Stimulated activated CD8-positive, alpha-beta memory T cell treated with anti-CD3 and anti-CD28 coated beads, Interleukin-2, amount 100 ng/mL, for 1 hour (primary cell): ENCODE results near the gene GLB1L3.
"Not testable (repeated sequence)": the region's sequence is repeated elsewhere in the genome, so short reads cannot be mapped to it uniquely, and the experiment has no call there.

ENCODE experiments used
- DNase-seq, 2 donors: peaks; one replicate each; pipeline ENCODE4 v3.0.0-alpha.2; 2020; ENCODE audit warnings: low read depth in 2 of 2

GLB1L3 gene

DNA sequence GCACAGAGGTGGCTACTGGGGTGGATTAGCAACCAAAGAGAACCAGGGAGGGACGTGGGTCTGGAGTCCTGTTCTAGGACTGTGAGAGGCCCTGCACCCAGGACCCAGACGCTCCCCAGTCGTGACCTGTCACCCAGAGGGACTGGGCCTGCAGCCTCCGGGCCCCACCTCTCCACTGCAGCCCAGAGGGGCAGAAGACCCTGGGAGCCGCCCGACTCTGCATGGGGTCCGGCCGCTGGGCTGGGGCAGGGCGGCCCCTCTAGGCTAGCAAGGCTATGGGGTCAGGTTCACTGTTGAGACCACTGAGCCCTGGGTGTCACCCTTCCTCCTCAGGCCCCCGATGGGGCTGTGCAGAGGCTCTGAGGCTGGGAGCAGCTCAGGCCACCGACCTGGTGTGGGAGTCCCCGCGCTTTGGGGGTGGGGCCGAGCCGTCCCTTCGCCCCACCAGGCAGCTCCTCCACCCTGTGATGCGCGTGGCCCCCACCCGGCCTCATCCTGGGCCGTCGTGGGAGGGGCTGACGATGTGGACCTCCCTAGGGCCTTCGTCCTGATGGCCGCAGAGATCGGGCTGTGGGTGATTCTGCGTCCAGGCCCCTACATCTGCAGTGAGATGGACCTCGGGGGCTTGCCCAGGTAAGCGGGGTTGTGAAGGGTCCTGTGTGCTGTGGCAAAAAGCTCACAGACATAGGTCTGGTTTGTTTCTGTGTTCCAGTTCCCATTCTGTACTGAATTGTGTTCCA lies 68.5 kb downstream of the GLB1L3 start:
- not testable (repeated sequence) for DNase-seq

DNA sequence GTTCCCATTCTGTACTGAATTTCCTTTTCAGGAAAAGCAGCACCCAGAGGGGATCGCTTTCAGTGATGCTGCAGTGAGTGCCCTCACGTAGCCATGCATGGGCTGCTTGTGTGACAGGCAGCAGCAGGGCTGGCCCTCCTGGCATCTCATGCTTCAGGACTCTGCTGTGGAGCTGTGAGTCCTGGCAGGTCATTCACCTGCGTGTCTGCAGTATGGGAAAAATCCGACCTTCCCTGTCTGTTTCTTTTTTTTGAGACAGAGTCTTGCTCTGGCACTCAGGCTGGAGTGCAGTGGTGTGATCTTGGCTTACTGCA lies 69.0 kb downstream of the GLB1L3 start:
- no peak for DNase-seq

GRCh38 chr11:134346101-134346975 lies 70.2 kb downstream of the GLB1L3 start:
- no peak for DNase-seq

DNA sequence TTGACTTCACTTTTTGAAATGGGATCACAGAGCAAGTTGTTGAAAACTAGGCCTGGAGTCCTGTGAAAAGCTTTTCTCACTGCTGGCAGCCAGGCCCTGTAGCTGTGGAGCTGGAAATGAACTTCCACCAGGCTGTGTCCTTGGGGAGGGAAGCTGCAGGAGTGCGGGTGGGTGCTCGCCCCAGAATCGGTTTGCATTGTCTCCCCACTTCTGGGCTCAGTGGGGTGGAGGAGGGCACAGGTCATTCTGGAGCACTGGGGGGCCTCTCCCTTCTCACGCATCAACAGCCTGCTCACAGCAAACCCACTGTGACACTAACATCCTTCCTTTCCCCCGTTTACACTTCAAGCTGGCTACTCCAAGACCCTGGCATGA lies 70.8 kb downstream of the GLB1L3 start:
- DNase-seq, result no peak

GRCh38 chr11:134347441-134347840 lies 71.3 kb downstream of the GLB1L3 start:
- no peak for DNase-seq

- no peak for DNase-seq
These were observed 73.1 kb downstream of the GLB1L3 start for GRCh38 chr11:134349109-134349801.

GRCh38 chr11:134349802-134350355 lies 73.7 kb downstream of the GLB1L3 start:
- DNase-seq, result no peak

DNA sequence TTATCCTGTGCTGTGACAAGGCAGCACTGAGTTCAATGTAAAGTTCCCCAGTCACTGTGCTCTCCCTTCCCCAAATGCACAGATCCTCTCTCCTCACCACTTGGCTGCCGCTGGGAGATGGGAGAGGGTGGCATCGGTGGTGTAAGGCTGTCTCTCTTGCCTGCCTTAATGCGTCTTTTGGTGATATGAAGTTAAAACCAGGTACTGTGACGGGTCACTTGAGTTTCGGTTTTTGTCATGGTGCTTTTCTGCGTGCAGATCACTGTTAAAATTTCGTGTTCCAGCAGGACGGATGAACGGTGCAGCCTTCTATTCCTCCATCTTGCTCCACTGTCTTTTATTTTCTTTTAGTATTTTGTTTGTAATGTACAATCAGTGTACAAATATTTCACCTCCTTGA lies 74.2 kb downstream of the GLB1L3 start:
- no peak for DNase-seq

GRCh38 chr11:134352111-134352510 lies 75.9 kb downstream of the GLB1L3 start:
- DNase-seq, result no peak

DNA sequence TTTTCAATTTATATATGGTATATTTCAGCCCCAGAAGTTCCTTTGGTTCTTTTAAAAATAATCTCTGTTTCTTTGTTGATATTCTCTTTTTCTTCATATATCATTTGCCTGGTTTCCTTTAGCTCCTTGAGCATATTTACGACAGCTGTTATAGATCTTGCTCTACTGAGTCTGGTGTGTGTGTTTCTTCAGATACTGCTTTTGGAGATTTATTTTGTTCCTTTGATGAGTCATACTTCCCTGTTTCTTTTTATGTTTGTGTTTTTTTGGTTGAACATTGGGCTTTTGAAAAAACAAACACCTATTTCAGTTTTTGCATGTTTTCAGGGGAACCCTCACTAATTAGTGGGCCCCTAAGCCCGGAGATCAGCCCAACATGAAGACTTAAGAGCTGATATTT lies 79.0 kb downstream of the GLB1L3 start:
- no peak for DNase-seq

- no peak for DNase-seq
These were observed 79.5 kb downstream of the GLB1L3 start for GRCh38 chr11:134355656-134356055.

DNA sequence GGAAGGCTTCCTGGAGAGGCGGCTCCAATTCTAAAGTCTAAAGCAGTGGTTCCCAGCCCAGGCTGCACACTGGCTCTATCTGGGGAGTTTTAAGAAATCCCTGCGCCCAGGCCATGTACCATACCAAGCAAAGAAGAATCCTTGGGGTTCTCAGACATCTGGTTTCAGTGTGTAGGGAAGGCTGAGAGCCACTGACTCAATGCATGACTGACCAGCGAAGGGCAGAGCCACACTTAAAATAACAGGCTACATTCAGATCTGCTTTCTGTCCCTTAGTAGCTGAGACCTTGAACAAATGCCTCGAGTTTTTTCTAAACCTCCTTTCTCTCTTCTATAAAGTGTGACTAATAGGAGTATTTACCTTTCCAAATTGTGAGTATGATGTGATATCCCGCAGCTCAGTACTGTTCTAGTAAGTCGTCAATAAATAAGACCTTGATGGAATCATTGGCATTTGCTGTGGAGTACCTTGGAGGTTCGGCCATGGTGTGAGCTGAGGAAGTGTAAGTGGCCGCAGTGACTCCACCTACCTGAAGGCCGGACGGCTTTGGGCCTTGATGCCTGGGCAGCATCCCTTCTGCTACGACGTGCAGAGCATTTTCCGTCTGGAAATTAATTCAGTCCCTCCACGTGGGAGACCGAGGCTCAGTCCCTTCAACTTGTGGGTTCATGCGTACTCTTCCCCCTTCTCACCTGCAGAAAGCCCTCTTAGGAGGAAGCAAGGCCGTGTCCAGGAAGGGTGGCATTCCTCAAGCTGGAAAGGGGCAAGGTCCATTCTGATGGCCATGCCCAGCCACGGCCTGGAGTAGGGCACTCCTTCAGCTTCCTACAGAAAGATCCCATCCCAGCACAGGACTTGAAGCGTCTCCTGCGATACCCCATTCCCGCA lies 80.7 kb downstream of the GLB1L3 start:
- no peak for DNase-seq

DNA sequence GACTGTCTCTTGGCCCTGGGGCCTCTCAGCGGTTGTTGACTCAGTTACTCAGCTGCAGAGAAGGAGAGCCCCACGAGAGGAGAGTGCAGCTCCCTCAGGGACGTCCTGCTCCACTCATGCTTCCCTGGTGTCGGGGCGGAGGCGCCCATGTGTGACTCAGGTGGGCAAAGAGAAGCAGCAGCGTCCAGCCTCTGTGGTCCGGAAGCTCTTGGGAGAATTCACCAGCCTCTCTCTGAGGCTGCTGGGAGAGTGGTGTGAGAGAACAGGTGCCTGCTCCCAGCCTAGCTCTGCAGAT lies 81.3 kb downstream of the GLB1L3 start:
- no peak for DNase-seq

GRCh38 chr11:134358165-134358855 lies 82.1 kb downstream of the GLB1L3 start:
- no peak for DNase-seq

DNA sequence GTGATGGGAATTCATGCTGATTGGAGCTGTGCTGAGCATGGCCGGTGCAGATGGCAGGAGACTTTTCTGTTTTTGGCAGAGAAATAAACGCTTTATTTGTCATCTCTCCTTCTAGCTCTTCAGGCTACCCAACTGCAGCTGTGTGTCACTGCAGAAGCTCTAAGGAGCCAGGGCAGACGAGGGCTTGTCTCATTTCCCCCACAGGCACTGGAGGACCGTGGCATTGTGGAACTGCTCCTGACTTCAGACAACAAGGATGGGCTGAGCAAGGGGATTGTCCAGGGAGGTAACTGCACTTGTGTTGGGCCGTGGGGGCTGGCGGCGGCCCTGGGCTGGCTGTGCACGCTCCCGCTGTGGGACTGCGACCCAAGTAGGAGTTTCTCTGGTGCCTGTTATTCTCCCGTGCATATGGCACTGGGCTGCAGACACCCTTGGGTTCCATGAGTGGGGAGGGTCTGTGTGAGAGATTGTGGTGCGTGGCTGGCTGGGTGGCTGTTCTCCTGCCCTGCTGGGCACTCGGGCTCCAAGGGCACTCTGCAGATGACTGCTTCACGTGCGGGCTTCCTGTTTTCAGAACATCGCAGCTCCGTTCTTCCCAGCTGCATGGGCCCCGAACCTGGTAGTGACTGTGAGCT lies 82.8 kb downstream of the GLB1L3 start:
- DNase-seq, result no peak

- no peak for DNase-seq
These were observed 83.5 kb downstream of the GLB1L3 start for GRCh38 chr11:134359646-134360045.

DNA sequence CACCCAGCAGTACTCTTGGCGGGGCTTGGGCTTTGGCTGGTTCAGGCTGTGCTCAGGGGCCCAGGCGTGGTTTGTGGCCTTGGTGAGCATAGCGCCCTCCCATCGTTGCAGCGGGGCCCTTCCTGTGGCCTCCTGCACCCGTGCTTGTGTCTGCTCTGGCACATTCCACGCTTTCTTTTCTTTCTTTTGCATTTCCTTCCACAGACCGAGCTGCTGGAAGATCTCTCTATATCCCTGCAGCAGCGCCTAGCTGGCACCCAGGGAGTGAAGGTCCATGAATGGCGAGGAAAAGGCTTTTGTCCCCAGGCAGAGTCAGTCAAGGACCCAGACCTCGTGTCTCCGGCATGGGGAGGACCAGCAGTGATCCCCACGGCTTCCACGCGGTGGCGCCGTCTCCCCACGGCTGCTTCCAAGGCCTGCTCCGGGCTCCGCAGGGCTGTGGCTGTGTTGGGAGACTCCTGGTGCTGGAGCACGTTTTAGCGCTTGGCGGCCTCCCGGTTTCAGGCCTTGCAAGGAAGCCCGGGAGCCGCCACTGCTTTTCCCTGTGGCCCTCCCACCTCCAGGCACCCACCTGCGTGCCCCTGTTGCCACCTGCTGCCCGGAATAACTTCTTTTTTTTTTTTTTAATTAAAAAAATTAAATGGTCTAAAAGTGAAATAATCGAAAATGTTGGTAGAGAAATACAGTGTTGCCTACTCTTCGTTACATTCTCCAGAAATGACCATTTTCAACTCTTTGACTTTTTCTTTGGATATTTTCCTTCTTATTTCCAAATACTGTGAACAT lies 84.1 kb downstream of the GLB1L3 start:
- DNase-seq, result peak; percentile 37 to 51

DNA sequence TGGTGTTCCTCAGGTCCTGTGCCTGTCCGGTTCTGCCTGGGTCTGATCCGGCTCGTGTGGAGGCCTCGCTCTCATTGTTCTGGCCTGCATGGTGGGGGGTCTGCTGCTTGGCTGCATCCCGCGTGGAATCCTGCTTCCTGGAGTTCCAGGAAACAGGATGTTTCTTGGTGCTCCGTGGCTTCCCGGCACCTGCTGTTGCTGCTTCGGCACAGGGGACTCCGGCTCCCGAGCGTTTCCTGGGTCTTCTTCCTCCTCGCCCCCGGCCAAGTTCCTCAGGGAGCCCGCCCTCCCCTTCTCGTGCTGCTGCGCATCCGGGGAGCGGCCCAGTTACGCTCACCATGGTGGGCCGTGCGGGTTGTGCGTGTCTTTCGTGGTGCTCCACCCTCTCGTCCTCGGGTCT lies 85.5 kb downstream of the GLB1L3 start:
- DNase-seq, result no peak

DNA sequence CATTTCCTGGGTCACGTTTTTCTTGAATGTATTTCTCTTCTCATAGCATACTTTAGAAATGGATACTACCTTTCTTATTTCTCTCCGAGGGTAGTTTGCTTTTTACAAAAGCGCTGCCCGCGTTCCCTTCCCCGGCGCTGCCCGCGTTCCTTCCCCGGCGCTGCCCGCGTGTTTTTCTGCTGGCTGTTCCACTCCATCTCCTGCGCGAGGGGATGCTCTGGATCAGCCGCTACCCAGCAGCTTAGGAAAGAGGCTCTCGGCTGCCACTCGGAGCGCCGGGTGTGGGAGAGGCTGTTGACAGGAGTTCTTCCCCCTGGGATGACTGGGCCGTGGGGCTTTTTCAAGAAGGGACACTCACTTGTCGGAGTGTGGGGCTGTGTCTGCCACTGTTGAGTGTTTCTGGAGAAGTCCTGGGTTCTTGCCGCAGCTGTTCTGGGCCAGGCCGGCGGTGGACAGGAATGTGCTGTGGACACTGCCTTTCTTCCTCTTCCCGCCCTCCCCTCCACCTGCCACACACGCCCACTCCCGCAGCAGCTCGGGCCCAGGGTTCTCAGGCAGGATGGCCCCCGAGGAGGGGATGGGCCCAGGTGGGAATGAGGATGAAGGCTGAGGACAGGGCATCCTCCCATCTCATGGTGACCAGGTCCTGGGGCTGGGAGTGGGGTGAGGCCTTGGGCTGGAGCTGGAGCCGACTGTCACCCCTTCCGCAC lies 86.2 kb downstream of the GLB1L3 start:
- DNase-seq, result no peak
